Fibroblast of gingiva (primary cell): ENCODE results near the gene NUMBL.

ENCODE experiments used
- DNase-seq: peaks from one replicate; pipeline ENCODE4 v3.0.0-alpha.2; 2011; ENCODE audit warnings: low read depth

Gene NUMBL

GRCh38 chr19:40689339-40690049 is 957 bp downstream of the NUMBL start:
- DNase-seq = no peak

GRCh38 chr19:40688987-40689338 is 1.5 kb downstream of the NUMBL start:
- DNase-seq = no peak

DNA sequence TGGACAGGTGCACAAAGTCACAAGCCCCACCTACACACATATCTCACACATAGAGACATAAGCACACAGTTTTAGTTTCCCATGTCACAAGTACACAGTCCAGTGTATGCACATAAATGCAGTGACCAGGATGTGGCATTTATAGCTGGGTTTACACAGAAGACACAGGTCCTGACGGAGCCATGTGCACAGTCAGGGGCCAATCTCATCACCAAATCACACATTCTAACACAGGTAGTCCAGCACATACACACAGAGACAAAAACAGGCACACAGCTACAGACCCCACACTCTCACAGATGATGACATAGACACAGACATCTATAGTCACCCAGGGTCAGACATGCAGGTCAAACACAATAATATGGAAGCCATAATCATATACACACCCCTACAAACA is 2.1 kb downstream of the NUMBL start:
- DNase-seq = no peak

DNA sequence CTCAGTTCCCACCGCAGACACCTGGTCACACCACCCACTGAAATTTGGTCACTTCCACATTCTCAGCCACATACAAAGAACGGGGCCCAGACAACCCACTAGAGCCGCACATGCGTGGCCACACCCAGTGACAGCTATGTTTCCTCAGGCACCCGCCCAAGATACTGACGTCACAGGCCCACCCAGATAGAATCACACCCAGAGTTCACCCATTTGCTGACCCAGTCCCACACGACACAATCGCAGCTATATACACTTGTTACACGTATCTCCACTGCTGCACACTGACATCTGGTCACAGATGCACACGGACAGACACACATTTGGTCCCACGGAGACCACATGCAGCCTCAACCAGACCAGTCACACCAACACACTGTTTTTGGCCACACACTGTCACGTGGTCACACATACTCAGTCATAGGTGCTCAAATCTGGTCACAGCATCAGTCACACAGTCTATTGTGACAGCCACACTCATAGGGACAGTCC is 2.9 kb downstream of the NUMBL start:
- peak; percentile 73 for DNase-seq

DNA sequence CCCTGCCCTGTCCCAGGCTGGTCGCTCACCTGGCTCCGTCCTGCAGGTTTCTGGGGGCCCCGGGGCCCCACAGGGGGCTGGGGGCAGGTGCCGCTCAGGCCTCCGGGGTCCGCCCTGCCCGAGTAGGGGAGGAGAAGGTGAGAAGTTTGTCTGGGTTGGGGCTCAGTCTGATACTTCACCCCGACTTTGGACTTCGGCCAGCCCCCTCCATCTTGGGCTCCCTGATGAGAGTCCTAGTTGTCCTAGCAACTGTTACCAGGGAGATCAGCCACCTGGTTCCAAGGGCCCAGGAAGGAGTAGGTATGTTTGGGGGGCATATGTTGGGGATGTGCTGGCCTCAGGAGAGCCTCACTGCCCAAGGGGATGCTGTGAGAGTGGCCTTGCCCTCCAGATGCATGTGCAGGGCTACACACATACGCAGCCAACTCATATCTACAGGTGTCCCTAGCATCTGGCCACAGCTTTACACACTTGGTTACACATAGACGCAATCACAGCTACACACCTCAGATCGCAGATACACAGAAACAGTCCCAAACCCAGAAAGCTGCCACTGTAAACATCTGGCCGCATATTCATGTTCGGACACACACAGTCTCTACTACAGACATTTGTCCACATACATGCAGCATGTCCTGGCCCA is 3.4 kb downstream of the NUMBL start:
- no peak for DNase-seq

- no peak for DNase-seq
Observed at GRCh38 chr19:40685563-40685962, 4.9 kb downstream of the NUMBL start.

DNA sequence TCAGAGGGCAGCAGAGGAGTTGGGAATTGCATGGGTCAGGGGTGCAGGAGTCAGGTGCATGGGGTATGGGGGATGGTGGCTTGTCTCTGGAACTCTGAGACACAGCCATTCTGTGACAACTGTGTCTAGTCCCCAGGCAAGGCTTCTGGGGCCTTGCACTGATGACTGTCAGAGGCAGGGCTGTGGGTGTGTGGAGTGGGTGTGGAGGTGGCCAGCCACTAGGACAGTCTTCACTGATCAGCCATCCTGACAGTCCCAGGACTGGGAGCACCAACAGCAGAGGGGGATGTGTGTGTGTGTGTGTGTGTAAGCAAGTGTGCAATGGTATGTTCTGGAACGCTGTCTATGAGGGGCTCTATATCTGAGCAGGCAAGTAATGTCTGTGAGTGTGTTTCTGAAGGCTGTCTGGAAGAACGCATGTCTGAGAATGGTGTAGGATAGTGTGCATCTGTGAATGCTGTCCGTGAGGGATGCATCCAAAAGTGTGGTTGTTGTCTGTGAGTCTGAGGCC is 5.4 kb downstream of the NUMBL start:
- no peak for DNase-seq

DNA sequence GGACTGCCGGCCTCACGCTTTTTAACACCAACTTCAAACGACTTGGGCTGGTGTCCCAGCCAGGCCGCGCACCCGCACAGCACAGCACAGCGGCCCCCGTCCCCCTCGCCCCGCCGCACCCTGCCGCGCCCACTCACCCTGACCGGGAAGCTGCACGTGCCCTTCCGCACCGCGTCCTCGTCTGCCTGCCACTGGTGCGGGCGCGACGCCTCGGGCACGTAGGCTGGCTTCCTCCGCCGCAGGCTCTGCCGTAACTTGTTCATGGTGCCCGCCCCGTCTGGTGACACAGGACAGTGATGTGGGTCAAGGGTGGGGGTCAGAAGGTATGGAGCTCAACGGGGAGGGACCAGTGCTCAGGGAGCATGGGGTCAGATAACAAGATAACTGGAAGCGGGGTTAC is 6.2 kb downstream of the NUMBL start:
- DNase-seq = no peak

DNA sequence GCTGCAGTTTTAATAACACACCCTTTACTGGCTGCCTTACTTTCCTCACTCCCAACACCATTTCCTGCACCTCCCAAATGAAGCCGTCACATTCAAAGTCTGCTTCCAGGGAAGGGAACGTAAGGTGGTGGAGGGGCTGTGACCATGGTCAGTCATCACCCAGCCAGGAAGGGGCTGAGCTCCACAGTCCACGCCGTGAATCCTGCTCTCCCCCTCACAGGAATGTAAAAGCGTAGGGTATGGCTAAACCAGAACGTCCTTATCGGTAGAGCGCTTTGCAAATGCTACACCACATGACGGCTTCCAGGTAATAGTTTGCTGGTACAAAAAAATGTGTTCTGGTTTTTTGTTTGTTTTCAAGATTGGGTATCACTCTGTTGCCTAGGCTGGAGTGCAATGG is 7.0 kb downstream of the NUMBL start:
- no peak for DNase-seq

DNA sequence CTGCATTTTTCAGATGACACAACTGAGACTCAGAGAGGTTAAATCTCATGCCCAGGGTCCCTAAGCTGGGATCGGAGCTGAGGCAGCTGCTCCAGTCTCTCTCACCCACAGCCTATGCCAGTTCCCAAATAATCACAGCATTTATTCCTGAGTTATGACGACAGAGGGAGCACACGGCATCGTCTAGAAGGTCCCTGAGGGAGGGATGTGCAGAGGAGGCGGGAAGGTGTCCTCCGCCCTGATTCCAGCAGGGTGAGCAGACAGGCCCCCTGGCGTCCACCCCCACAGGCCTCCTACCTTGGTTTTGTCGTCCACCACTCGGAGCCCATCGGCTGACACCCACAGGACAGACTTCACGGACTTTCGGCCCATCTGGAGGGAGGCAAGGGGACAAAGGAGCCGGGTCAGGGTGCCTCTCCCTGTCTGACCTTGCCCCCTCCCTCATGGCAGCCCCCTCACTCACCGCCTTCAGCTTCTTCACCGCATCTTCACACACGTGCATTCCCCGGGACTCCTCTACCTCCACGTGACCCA is 8.0 kb downstream of the NUMBL start:
- no peak for DNase-seq

DNA sequence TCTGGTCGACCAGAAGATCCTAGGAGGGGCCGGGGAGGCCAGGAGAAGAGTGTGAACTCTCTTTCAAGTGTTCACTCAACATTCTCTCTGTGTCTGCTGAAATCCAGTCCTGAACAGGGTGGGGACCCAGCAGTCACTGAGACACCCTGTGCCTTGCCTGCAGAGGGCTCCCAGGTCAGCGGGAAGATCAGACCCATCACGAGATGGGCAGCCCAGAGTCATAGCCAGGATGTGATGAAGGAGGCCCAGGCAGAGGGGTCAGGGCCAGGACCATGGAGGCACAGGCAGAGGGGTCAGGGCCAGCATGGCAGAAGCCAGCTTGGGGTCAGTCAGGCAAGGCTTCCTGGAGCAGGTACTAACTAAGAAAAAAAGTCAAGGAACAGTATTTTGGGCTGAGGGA is 9.4 kb downstream of the NUMBL start:
- no peak for DNase-seq

DNA sequence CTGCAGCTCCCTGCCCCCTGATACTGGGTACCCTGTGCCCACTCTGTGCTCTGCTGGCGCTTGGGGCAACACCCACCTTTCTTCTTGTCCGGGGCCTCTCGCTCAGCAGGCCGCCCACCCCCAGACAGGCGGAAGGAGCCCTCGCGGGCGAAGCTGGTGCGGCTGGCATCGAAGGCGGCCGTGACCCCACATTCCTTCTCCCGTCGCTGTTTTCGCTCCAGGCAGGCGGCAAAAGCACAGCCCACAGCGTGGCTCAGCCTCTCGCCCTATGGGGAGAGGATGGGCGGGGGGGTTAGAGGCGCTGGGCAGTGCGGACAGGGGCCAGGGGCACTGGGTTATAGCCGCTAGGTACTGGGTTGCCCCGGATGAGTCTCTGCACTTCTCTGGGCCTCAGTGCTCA is 13.3 kb downstream of the NUMBL start:
- DNase-seq = no peak

DNA sequence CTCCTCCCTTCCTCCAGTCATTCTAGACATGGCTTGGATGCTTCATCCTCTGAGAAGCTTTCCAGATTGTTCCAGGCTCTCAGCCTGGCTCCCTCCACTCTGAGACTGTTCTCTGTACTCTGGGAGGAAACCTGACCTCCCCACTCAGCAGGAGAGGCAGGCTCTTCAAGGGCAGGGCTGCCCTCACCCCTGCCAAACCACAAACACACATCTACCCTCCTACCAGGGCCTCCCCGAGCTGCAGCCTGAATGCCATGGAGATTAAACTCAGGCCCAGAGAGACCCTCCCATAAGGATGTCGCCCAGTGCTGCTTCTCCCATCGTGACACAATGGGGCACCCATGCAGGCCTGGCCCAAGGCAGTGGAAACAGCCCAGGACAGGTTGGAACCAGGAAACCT is 16.2 kb downstream of the NUMBL start:
- DNase-seq = peak; percentile 71

DNA sequence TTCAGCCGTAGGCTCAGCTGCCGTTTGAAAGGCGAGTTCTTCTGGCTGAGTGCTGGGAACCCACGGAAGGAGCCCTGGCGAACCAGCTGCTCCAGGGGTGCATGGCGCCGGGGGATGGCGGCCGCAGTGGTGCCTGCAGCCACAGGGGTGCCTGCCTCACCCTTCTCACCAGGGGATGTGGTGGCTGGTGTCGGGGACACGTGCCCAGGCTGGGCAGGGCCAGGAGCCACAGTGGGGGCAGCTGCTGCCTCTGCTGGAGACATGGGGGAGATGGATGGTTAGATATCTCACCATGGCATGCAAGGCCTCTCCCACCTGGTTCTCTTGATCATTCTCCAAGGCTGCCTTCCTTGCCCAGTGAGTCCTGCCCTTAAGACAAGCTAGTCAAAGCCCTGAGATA is 17.1 kb downstream of the NUMBL start:
- no peak for DNase-seq

DNA sequence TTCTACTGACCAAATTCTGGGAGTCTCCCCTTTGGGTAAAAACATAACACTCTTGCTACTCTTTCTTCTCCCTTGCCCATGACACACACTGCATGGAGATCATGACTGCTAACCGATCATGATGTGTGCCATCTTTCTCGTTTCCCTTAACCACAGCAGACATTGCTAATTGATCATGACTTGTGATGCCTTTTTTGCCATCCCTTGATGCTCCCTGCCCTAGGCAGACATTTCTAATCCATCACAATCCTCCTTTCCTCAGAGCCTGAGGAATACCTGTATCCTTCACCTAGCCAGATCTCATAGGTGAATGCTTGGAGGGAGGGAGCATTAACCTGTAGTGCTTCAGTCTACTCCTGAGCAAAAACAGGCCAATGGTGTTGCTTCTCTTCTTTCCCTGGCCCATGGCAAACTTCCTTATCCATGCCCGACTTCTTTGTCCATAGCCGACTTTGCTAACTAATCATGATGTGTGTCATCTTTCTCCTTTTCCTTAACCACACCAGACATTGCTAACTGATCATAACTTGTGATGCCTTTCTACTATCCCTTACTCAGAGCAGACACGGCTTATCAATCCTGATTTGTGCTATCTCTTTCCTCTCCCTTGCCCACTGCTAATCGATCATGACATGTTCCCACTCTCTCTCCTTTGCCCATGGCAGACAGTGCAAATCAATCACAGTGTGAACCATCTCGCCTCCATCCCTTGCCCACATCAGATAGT is 17.7 kb downstream of the NUMBL start:
- no peak for DNase-seq

DNA sequence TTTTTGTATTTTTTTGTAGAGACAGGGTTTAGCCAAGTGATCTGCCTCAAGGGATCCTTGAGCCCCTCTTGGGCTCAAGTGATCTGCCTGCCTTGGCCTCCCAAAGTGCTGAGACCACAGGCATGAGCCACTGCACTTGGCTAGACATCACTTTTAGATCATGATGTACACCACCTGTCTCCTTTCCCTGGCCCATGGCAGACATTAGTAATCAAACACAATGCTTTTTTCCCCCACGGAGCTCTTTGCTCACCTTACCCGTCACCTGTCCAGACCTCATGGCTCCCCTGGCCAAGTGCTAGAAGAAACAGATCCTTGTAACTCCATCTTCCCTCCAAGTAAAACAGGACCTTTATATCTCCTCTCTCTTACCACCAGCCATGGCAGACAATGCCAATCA is 18.4 kb downstream of the NUMBL start:
- no peak for DNase-seq

GRCh38 chr19:40671404-40671803 is 19.0 kb downstream of the NUMBL start:
- no peak for DNase-seq

- DNase-seq = no peak
Observed at GRCh38 chr19:40668991-40669614, 21.3 kb downstream of the NUMBL start.

- no peak for DNase-seq
Observed at GRCh38 chr19:40667602-40668001, 22.8 kb downstream of the NUMBL start.

DNA sequence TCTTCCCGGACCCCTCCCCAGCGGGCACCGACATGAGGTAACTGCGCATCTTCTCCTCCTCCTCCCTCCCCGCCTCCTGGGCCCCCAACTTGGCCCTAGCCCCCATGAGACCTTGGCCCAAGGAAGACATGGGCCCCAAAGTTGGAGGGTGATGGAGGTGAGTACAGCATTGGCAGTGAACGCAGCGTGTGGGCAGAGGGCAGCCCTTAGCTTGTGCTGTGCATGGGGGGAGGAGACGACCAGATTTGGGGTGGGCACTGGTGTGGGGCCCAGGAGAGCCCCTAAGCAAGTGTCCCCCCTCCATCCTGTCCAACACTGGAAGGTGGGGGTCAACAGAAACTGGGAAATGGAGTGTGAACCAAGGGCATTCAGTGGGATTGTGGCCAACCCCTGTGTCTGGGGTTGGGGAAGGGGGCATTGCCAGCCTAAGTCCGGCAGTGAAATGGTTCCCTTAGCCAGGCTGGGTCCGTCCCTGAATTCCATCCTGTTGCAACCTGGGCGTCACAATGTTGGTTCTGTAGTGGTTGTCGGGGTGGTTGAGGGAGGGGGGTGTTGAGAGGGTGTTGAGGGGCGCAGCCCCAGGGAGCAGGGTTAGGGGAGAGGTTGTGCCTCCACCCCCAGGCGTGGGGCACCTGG is 23.5 kb downstream of the NUMBL start:
- no peak for DNase-seq

- DNase-seq = no peak
Observed at GRCh38 chr19:40663695-40664692, 26.5 kb downstream of the NUMBL start.
